Kidney (tissue), 14 donors: ENCODE data around the gene DHRS2. TPM values are rescaled to one million over a fixed set of nuclear protein-coding genes. Genes with fewer than 3 reads are reported as not detected.

Experiments used
- DNase-seq, 5 donors: peaks; one replicate each; pipeline ENCODE4 v3.0.0-alpha.2; 2013 to 2020
- FAIRE-seq: peaks from 2 replicates; lab custom pipeline; 2012; peaks lifted over from hg19 to GRCh38; lab: Jason Lieb, UNC
- H3K27ac ChIP-seq, 2 donors: one replicate each; pipeline ENCODE4 v1.7.0; 2013; ENCODE audit warnings: low read depth in 2 of 2, low read length in 2 of 2, inconsistent platforms in 1 of 2
- H3K27me3 ChIP-seq: one replicate; pipeline ENCODE4 v1.7.1; 2013; ENCODE audit warnings: low read length, inconsistent platforms; ENCODE audit not compliant: control insufficient read depth, insufficient read depth
- H3K36me3 ChIP-seq, 3 donors: one replicate each; pipeline versions ENCODE4 v1.7.0 to v1.7.1; 2013; ENCODE audit warnings: low read length in 3 of 3, control low read depth in 1 of 3, inconsistent platforms in 1 of 3; ENCODE audit not compliant: insufficient read depth in 3 of 3, control insufficient read depth in 2 of 3
- H3K4me1 ChIP-seq, 3 donors: one replicate each; pipeline versions ENCODE4 v1.7.0 to v1.7.1; 2013; ENCODE audit warnings: low read length in 3 of 3, inconsistent platforms in 1 of 3, low read depth in 1 of 3; ENCODE audit not compliant: control insufficient read depth in 2 of 3, insufficient read depth in 2 of 3
- H3K4me3 ChIP-seq, 3 donors: one replicate each; pipeline versions ENCODE4 v1.7.0 to v1.8.1; 2013; ENCODE audit warnings: low read length in 3 of 3, control low read depth in 1 of 3, inconsistent platforms in 1 of 3
- H3K9ac ChIP-seq, 3 donors: one replicate each; pipeline versions ENCODE4 v1.7.0 to v1.7.1; 2013; ENCODE audit warnings: low read length in 3 of 3, control low read depth in 1 of 3, inconsistent platforms in 1 of 3
- H3K9me3 ChIP-seq, 3 donors: one replicate each; pipeline versions ENCODE4 v1.7.0 to v1.7.1; 2013; ENCODE audit warnings: low read length in 3 of 3, control low read depth in 1 of 3, inconsistent platforms in 1 of 3; ENCODE audit not compliant: control insufficient read depth in 2 of 3, insufficient read depth in 1 of 3
- intact Hi-C: fragments of 100-400 bp; cut with DNase I; formaldehyde crosslinking; loops from one replicate; pipeline ENCODE4 v1.11.1; 2022
- polyA plus RNA-seq: library from polyadenylated mRNA; stranded (reverse); fragments of 350-450 nt; fragmentation: Illumina TruSeq; extraction: RNeasy Lipid Tissue Mini Kit (QIAGEN cat#74804); gene quantifications from one replicate; pipeline ENCODE4 v1.2.3, GENCODE V29; 2014; ENCODE audit warnings: low read depth, low replicate concordance; ENCODE audit not compliant: insufficient read depth
- total RNA-seq: library from RNA; stranded (reverse); fragmentation: NEBNext Ultra II Directional; extraction: Animal tissue kit (Norgen Biotek cat#: 25700); gene quantifications from one replicate; pipeline ENCODE4 v1.2.1, GENCODE V29; 2021
- TF ChIP-seq, protein P1 (sequence below): IDR thresholded peaks from 3 replicates; pipeline ENCODE4 v1.5.1; 2012; ENCODE audit warnings: mild to moderate bottlenecking, moderate library complexity, borderline replicate concordance; ENCODE audit not compliant: insufficient read depth; ENCODE audit errors: extremely low read depth
- donor health status: control.
- donor health status: control.
- donor health status: control.
- donor health status: control.
- donor health status: control.
- donor health status: DM: yes; HTN: yes; CAD: no.
- donor health status: Normal renal cell carcinoma (clear cell type).

DHRS2 gene
- total and polyA plus RNA-seq, 2 donors from 2014 or later = 0.31 to 2.4 TPM

DNA sequence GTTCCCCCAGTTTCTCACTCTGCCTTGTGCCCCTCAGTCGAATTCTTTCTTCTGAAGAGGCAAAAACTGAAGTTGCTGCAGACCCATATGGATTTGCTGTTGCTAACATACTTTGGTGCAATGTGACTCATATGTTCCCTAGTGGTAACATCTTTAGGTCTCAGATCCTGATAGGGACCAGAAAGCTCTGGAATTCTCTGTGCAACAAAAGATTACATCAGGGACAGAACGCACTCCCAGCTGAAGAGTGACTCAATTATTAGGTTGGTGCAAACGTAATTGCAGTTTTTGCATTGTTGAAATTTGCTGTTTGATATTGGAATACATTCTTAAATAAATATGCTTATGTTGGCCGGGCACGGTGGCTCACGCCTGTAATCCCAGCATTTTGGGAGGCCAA is 8.2 kb upstream of the DHRS2 start:
- TF ChIP-seq, protein P1, sequence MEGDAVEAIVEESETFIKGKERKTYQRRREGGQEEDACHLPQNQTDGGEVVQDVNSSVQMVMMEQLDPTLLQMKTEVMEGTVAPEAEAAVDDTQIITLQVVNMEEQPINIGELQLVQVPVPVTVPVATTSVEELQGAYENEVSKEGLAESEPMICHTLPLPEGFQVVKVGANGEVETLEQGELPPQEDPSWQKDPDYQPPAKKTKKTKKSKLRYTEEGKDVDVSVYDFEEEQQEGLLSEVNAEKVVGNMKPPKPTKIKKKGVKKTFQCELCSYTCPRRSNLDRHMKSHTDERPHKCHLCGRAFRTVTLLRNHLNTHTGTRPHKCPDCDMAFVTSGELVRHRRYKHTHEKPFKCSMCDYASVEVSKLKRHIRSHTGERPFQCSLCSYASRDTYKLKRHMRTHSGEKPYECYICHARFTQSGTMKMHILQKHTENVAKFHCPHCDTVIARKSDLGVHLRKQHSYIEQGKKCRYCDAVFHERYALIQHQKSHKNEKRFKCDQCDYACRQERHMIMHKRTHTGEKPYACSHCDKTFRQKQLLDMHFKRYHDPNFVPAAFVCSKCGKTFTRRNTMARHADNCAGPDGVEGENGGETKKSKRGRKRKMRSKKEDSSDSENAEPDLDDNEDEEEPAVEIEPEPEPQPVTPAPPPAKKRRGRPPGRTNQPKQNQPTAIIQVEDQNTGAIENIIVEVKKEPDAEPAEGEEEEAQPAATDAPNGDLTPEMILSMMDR = no peak
- FAIRE-seq (no peak), DNase-seq (no peak)
- Histone ChIP-seq H3K4me1 (peaks cover 0 to 9% (median 0%) of the 10 kb centered on the region in 3 donors), H3K9me3 (peaks cover 0 to 7% (median 0%) of the 10 kb centered on the region in 3 donors), H3K36me3 (no peaks in the 10 kb centered on the region), H3K9ac (no peak overlapping the region), H3K27me3 (no peaks in the 10 kb centered on the region), H3K27ac (no peak overlapping the region), H3K4me3 (no peak overlapping the region)
- intact Hi-C loops = no loop called here

DNA sequence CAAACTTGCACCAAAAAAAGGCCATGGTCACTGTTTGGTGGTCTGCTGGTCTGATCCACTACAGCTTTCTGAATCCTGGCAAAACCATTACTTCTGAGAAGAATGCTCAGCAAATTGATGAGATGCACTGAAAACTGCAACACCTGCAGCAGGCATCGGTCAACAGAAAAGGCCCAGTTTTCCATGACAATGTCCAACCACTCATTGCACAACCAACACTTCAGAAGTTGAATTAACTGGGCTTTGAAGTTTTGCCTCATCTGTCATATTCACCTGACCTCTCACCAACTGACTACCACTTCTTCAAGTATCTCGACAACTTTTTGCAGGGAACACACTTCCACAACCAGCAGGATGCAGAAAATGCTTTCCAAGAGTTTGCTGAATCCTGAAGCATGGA is 7.0 kb upstream of the DHRS2 start:
- TF ChIP-seq, protein P1 = no peak

DNA sequence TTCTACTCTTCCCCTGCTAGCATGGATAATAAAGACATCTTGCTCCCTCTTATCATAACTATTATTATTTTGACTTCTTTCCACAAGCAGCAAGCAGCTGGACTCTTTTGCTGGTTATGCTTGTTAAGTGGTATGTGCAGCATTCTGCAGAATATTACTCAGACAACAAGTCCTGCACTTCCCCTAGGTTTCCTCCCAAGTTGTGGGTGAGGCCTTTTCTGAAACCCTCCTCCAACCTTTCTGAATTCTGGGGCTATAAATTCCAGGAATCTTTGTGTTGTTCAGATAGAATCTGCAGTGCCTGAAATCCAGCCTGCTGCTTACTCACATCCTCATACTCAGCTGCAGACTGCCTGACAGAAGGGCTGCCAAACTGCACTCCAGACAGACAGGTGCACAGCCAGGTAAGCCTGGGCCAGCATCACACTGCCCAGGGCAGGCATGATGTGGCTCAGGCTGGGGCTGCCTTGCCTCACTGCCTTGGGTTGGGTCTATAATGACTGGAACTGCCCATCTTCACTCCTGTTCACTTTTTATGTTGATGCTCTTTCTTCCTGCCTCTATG is 6.2 kb upstream of the DHRS2 start:
- TF ChIP-seq, protein P1 = no peak
- DNase-seq (peak in 1 of 5 donors; percentile 25), FAIRE-seq (no peak)
- Histone ChIP-seq H3K9me3 (peaks cover 0 to 4% (median 0%) of the 10 kb centered on the region in 3 donors), H3K4me1 (peaks cover 0 to 9% (median 0%) of the 10 kb centered on the region in 3 donors), H3K9ac (no peak overlapping the region), H3K27ac (no peak overlapping the region), H3K36me3 (no peaks in the 10 kb centered on the region), H3K4me3 (no peak overlapping the region), H3K27me3 (no peaks in the 10 kb centered on the region)
- intact Hi-C loops = loop anchor here (10.0 kb wide), 1 partner anchor 305 kb away; no protein-coding TSS in a partner anchor

More for the DNA sequence above, 7.0 kb upstream of the DHRS2 start:
- Histone ChIP-seq H3K36me3 (no peaks in the 10 kb centered on the region), H3K27me3 (no peaks in the 10 kb centered on the region), H3K9ac (no peak overlapping the region), H3K4me3 (no peak overlapping the region), H3K4me1 (peaks cover 0 to 9% (median 0%) of the 10 kb centered on the region in 3 donors), H3K27ac (no peak overlapping the region), H3K9me3 (peaks cover 0 to 7% (median 0%) of the 10 kb centered on the region in 3 donors)
- DNase-seq (no peak), FAIRE-seq (no peak)
- intact Hi-C loops = no loop called here
